Vagina (tissue), 2 donors: ENCODE data around the gene MMP28. TPM values are rescaled to one million over a fixed set of nuclear protein-coding genes. Genes with fewer than 3 reads are reported as not detected.

Experiments
- DNase-seq, 2 donors: peaks; one replicate each; pipeline ENCODE4 v3.0.0-alpha.2; 2017; ENCODE audit errors: extremely low spot score in 2 of 2
- H3K27ac ChIP-seq: fragments of 200-600 bp; sonication (generic); one replicate; pipeline ENCODE4 v1.5.1; 2019
- H3K27me3 ChIP-seq: fragments of 200-600 bp; sonication (generic); one replicate; pipeline ENCODE4 v1.5.1; 2019
- H3K36me3 ChIP-seq, 2 donors: fragments of 200-600 bp; sonication (generic); one replicate each; pipeline ENCODE4 v1.5.1; 2017 to 2019
- H3K4me1 ChIP-seq: fragments of 200-600 bp; sonication (generic); one replicate; pipeline ENCODE4 v1.5.1; 2019
- H3K4me3 ChIP-seq, 2 donors: fragments of 200-600 bp; sonication (generic); 1 replicate in 1 of 2; 2 replicates in 1 of 2; pipeline ENCODE4 v1.5.1; 2016 to 2019
- H3K9me3 ChIP-seq: fragments of 200-600 bp; sonication (generic); one replicate; pipeline ENCODE4 v1.5.1; 2019
- CTCF ChIP-seq, 3 experiments: fragments of 450-650 bp in 2 of 3; fragments of 200-600 bp in 1 of 3; sonication (generic) in 1 of 3; IDR thresholded peaks; one replicate each; pipeline ENCODE4 v1.5.1; 2017 to 2019; ENCODE audit warnings: antibody characterized with exemption in 3 of 3, mild to moderate bottlenecking in 2 of 3, moderate library complexity in 2 of 3
- POLR2A ChIP-seq, 2 donors: fragments of 450-650 bp; IDR thresholded peaks; one replicate each; pipeline ENCODE4 v1.6.1; 2017; ENCODE audit warnings: antibody characterized with exemption in 2 of 2, mild to moderate bottlenecking in 2 of 2, moderate library complexity in 2 of 2
- POLR2AphosphoS5 ChIP-seq, 2 donors: sonication (generic); formaldehyde crosslinking; IDR thresholded peaks; one replicate each; pipeline ENCODE4 v1.9.0; 2017; ENCODE audit warnings: antibody characterized with exemption in 2 of 2, mild to moderate bottlenecking in 2 of 2, low read depth in 1 of 2; ENCODE audit not compliant: insufficient read depth in 1 of 2
- intact Hi-C: fragments of 100-400 bp; cut with DNase I; formaldehyde crosslinking; loops from one replicate; pipeline ENCODE4 v1.15.1; 2023
- total RNA-seq: library from RNA; depleted of rRNA; stranded (reverse); fragments of >200 nt; gene quantifications from one replicate; pipeline ENCODE4 v1.2.3, GENCODE V29; 2016

Gene MMP28, protein sequence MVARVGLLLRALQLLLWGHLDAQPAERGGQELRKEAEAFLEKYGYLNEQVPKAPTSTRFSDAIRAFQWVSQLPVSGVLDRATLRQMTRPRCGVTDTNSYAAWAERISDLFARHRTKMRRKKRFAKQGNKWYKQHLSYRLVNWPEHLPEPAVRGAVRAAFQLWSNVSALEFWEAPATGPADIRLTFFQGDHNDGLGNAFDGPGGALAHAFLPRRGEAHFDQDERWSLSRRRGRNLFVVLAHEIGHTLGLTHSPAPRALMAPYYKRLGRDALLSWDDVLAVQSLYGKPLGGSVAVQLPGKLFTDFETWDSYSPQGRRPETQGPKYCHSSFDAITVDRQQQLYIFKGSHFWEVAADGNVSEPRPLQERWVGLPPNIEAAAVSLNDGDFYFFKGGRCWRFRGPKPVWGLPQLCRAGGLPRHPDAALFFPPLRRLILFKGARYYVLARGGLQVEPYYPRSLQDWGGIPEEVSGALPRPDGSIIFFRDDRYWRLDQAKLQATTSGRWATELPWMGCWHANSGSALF
- 32.2 TPM for total RNA-seq

GRCh38 chr17:35795007-35795870 is at the start of gene MMP28:
MMP28 (minus strand) TSS chr17:35795641; CDS start chr17:35795377, 264 bp downstream.
- DNase-seq, result peak in 1 of 2 donors; percentile 46
- H3K4me1 ChIP-seq, result peaks cover 11% of the 10 kb centered on the region
- intact Hi-C loops, result no loop called here
- no peaks in the 10 kb centered on the region for H3K27me3 ChIP-seq
- TF ChIP-seq POLR2AphosphoS5 (IDR thresholded peaks at IDR 0.05; ENCODE audit: insufficient read depth in 1 of 2, low read depth in 1 of 2), result no peak
- no peak for TF ChIP-seq CTCF (IDR thresholded peaks at IDR 0.05)
- TF ChIP-seq POLR2A (IDR thresholded peaks at IDR 0.05), result no peak
- H3K36me3 ChIP-seq, result no peaks in the 10 kb centered on the region
- peak within 1 kb of the TSS; percentile 55 to 62 for H3K4me3 ChIP-seq
- H3K9me3 ChIP-seq, result no peaks in the 10 kb centered on the region
- no peak within 1 kb of the TSS for H3K27ac ChIP-seq

DNA sequence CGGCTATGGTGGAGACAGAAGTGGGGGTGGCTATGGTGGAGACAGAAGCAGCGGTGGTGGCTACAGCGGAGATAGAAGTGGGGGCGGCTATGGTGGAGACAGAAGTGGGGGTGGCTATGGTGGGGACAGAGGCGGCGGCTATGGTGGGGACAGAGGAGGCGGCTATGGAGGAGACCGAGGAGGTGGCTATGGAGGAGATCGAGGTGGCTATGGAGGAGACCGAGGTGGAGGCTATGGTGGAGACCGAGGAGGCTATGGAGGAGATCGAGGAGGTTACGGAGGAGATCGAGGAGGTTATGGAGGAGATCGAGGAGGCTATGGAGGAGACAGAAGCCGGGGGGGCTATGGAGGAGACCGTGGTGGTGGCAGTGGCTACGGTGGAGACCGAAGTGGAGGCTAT is 49.1 kb upstream of the MMP28 start:
- Histone ChIP-seq H3K36me3 (peaks cover 0 to 82% of the 10 kb centered on the region in 2 donors), H3K4me1 (no peaks in the 10 kb centered on the region), H3K27ac (no peak overlapping the region), H3K27me3 (no peaks in the 10 kb centered on the region), H3K4me3 (no peak overlapping the region), H3K9me3 (no peaks in the 10 kb centered on the region)
- TF ChIP-seq POLR2A (IDR thresholded peaks at IDR 0.05) (no peak), POLR2AphosphoS5 (IDR thresholded peaks at IDR 0.05; ENCODE audit: insufficient read depth in 1 of 2, low read depth in 1 of 2) (no peak), CTCF (IDR thresholded peaks at IDR 0.05) (no peak)
- intact Hi-C loops, result no loop called here
- DNase-seq, result no peak

DNA sequence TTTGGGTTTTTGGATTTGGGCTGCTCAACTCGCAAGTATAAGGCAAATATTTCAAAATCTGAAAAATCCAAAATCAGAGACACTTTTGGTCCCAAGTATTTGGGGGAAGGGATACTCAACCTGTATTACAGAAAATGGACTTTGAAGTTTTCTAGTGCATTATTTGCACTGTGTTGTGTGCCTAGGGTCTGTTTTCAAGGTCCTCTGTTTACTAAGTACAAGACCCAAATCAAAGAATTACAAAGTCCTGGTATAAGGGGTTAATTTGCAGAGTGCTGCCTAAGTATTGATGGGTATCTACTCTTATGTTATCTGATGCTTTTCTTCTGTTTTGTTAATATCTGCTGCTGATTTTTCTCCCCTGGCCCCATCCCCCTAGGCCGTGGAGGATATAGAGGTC is 48.3 kb upstream of the MMP28 start:
- intact Hi-C loops, result no loop called here

GRCh38 chr17:35842239-35842638 is 46.8 kb upstream of the MMP28 start:
- TF ChIP-seq POLR2AphosphoS5 (IDR thresholded peaks at IDR 0.05; ENCODE audit: insufficient read depth in 1 of 2, low read depth in 1 of 2) (no peak), POLR2A (IDR thresholded peaks at IDR 0.05) (no peak), CTCF (IDR thresholded peaks at IDR 0.05) (no peak)
- Histone ChIP-seq H3K27me3 (no peaks in the 10 kb centered on the region), H3K9me3 (no peaks in the 10 kb centered on the region), H3K4me3 (no peak overlapping the region), H3K27ac (no peak overlapping the region), H3K4me1 (no peaks in the 10 kb centered on the region), H3K36me3 (peaks cover 0 to 98% of the 10 kb centered on the region in 2 donors)
- intact Hi-C loops, result no loop called here
- no peak for DNase-seq

More for the DNA sequence above, 48.3 kb upstream of the MMP28 start:
- Histone ChIP-seq H3K27me3 (no peaks in the 10 kb centered on the region), H3K9me3 (no peaks in the 10 kb centered on the region), H3K4me1 (no peaks in the 10 kb centered on the region), H3K27ac (no peak overlapping the region), H3K4me3 (no peak overlapping the region), H3K36me3 (peaks cover 0 to 91% of the 10 kb centered on the region in 2 donors)
- DNase-seq, result no peak
- TF ChIP-seq CTCF (IDR thresholded peaks at IDR 0.05) (no peak), POLR2A (IDR thresholded peaks at IDR 0.05) (no peak), POLR2AphosphoS5 (IDR thresholded peaks at IDR 0.05; ENCODE audit: insufficient read depth in 1 of 2, low read depth in 1 of 2) (no peak)
